GM13976 (cell line): ENCODE measurements around the gene ULBP3.
"Not testable (repeated sequence)": the region's sequence is repeated elsewhere in the genome, so short reads cannot be mapped to it uniquely, and the experiment has no call there.

ENCODE experiments used
- DNase-seq: peaks from one replicate; pipeline ENCODE4 v3.0.0; 2012; ENCODE audit warnings: low spot score
- CTCF ChIP-seq: IDR thresholded peaks from 2 replicates; pipeline ENCODE4 v1.5.1; 2012; ENCODE audit warnings: borderline replicate concordance, mild to moderate bottlenecking; ENCODE audit not compliant: insufficient read depth; ENCODE audit errors: extremely low read depth, missing control alignments, control extremely low read depth
- in situ Hi-C: fragments of 300-500 bp; cut with MboI; formaldehyde crosslinking; loops from one replicate; pipeline ENCODE4 v1.12.0; 2022; ENCODE audit warnings: low sequenced_read_pairs, mixed read lengths, inconsistent platforms; ENCODE audit not compliant: unreplicated experiment

ULBP3 gene

GRCh38 chr6:150081702-150082101 is 12.8 kb upstream of the ULBP3 start:
- in situ Hi-C loops = loop anchor here (10.0 kb wide), 1 partner anchor 253 kb away; no protein-coding TSS in a partner anchor

GRCh38 chr6:150079604-150080003 is 10.7 kb upstream of the ULBP3 start:
- TF ChIP-seq CTCF = no peak
- no peak for DNase-seq
- in situ Hi-C loops = loop anchor here (10.0 kb wide), 1 partner anchor 255 kb away; no protein-coding TSS in a partner anchor

More at GRCh38 chr6:150081702-150082101, 12.8 kb upstream of the ULBP3 start:
- DNase-seq = no peak
- no peak for TF ChIP-seq CTCF

GRCh38 chr6:150078788-150079187 is 9.9 kb upstream of the ULBP3 start:
- no peak for TF ChIP-seq CTCF
- in situ Hi-C loops = no loop called here
- no peak for DNase-seq

DNA sequence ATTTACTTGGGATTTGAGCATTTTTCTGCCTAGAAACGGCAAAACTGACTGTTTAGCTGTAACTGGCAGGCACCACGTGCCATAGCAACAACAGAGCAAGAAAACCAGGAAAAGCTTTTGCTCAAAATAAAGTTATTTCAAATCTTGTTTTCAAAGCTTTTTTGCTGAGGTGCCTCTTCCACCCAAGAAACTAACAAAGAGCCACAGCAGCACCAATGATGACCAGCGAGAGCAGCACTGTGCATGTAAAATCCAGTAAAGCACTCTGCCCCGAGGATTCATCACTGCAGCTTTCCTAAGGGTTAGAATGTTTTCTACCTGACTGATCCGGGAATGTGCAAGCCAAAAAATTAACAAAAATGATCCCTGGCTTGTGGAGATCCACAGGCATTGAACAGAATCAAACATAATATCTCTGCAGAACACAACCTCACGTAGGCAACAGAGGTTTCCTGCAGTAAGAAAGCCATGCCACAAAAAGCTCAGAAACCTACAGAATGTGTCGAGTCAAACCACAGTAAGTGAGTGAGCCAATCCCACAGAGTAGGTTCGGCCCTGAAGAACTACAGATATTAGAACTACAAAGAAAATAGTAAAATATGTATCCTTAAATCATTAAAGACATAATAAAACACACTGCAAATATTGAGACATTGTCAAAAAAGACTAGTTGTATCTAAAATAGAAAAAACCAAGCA is 7.4 kb upstream of the ULBP3 start:
- in situ Hi-C loops = no loop called here
- TF ChIP-seq CTCF = no peak
- DNase-seq = no peak

DNA sequence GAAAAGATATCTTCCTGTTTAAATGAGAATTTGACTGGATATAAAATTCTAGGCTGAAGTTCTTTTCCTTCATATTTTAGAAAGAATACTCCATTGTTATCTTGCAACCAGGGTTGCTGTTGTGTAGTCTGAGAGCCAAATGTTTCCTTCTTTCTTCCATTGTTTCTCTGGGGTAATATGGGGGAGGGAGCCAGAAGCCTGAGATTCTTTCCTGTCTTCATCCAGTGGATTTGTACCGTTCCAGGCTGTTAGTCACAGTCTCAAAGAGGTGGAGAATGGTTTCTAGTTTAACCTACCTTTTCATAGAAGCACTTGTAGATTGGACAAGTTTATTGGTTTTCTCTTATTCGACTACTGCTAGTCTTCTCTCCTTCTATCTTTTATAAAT is 6.1 kb upstream of the ULBP3 start:
- TF ChIP-seq CTCF = no peak
- DNase-seq = no peak
- in situ Hi-C loops = no loop called here

GRCh38 chr6:150074396-150075033 is 5.6 kb upstream of the ULBP3 start:
- not testable (repeated sequence) for DNase-seq
- in situ Hi-C loops = loop anchor here (25.0 kb wide), 1 partner anchor 738 kb away; no protein-coding TSS in a partner anchor

- no peak for TF ChIP-seq CTCF
- in situ Hi-C loops = loop anchor here (25.0 kb wide), 1 partner anchor 740 kb away; no protein-coding TSS in a partner anchor
- DNase-seq = no peak
These were observed 3.3 kb upstream of the ULBP3 start for GRCh38 chr6:150072201-150072600.
